Stimulated activated CD8-positive, alpha-beta memory T cell treated with anti-CD3 and anti-CD28 coated beads, Interleukin-15, amount 100 ng/mL, for 48 hours (primary cell): ENCODE measurements around the gene AFAP1L2.
A peak's percentile ranks its signal among the peaks of the same experiment; 100 is the strongest.

Experiments
- DNase-seq, 2 donors: peaks; one replicate each; pipeline ENCODE4 v3.0.0-alpha.2; 2020; ENCODE audit warnings: low read depth in 2 of 2

AFAP1L2 gene

GRCh38 chr10:114310346-114310745 lies 94.0 kb downstream of the AFAP1L2 start:
- DNase-seq, result no peak

GRCh38 chr10:114309364-114309651 lies 95.0 kb downstream of the AFAP1L2 start:
- no peak for DNase-seq

GRCh38 chr10:114308531-114309363 lies 95.6 kb downstream of the AFAP1L2 start:
- no peak for DNase-seq

GRCh38 chr10:114307731-114308130 lies 96.6 kb downstream of the AFAP1L2 start:
- no peak for DNase-seq

- DNase-seq, result no peak
These were observed 98.0 kb downstream of the AFAP1L2 start for GRCh38 chr10:114306116-114306973.

- DNase-seq, result no peak
These were observed 98.8 kb downstream of the AFAP1L2 start for GRCh38 chr10:114305521-114305925.

- DNase-seq, result peak; percentile 51 to 52
These were observed 99.5 kb downstream of the AFAP1L2 start for GRCh38 chr10:114304571-114305421.

- DNase-seq, result peak; percentile 53 to 59
These were observed 100.2 kb downstream of the AFAP1L2 start for GRCh38 chr10:114304017-114304570.

- DNase-seq, result no peak
These were observed 100.7 kb downstream of the AFAP1L2 start for GRCh38 chr10:114303556-114303955.

GRCh38 chr10:114301951-114302710 lies 102.2 kb downstream of the AFAP1L2 start:
- DNase-seq, result no peak

GRCh38 chr10:114301177-114301576 lies 103.1 kb downstream of the AFAP1L2 start:
- no peak for DNase-seq

- DNase-seq, result no peak
These were observed 104.2 kb downstream of the AFAP1L2 start for GRCh38 chr10:114300036-114300645.

GRCh38 chr10:114297136-114297705 lies 107.1 kb downstream of the AFAP1L2 start:
- DNase-seq, result no peak

- DNase-seq, result no peak
These were observed 108.9 kb downstream of the AFAP1L2 start for GRCh38 chr10:114295393-114295792.

- no peak for DNase-seq
These were observed 109.8 kb downstream of the AFAP1L2 start for GRCh38 chr10:114294549-114294948.

- DNase-seq, result no peak
These were observed 111.2 kb downstream of the AFAP1L2 start for GRCh38 chr10:114293075-114293474.

GRCh38 chr10:114291516-114291915 lies 112.8 kb downstream of the AFAP1L2 start:
- DNase-seq, result no peak

GRCh38 chr10:114291076-114291475 lies 113.2 kb downstream of the AFAP1L2 start:
- no peak for DNase-seq

GRCh38 chr10:114290038-114290437 lies 114.3 kb downstream of the AFAP1L2 start:
- no peak for DNase-seq

GRCh38 chr10:114289096-114289436 lies 115.2 kb downstream of the AFAP1L2 start:
- no peak for DNase-seq
